Testis (tissue), 2 donors: ENCODE data around the gene CRACDL.

ENCODE experiments used
- CTCF ChIP-seq, 3 experiments: fragments of 450-650 bp in 2 of 3; fragments of 200-600 bp in 1 of 3; sonication (generic) in 1 of 3; IDR thresholded peaks; one replicate each; pipeline ENCODE4 v1.5.1; 2016 to 2019; ENCODE audit warnings: antibody characterized with exemption in 3 of 3, mild to moderate bottlenecking in 2 of 3, moderate library complexity in 1 of 3
- POLR2A ChIP-seq: fragments of 450-650 bp; IDR thresholded peaks from one replicate; pipeline ENCODE4 v1.6.1; 2017; ENCODE audit warnings: antibody characterized with exemption, mild to moderate bottlenecking, moderate library complexity

GRCh38 chr2:98777710-98778109 lies 158.3 kb downstream of the CRACDL start:
- TF ChIP-seq CTCF (IDR thresholded peaks at IDR 0.05) (no peak), POLR2A (no peak)
